Measurements from ENCODE around the gene SPX.

- TF ChIP-seq, protein P1, sequence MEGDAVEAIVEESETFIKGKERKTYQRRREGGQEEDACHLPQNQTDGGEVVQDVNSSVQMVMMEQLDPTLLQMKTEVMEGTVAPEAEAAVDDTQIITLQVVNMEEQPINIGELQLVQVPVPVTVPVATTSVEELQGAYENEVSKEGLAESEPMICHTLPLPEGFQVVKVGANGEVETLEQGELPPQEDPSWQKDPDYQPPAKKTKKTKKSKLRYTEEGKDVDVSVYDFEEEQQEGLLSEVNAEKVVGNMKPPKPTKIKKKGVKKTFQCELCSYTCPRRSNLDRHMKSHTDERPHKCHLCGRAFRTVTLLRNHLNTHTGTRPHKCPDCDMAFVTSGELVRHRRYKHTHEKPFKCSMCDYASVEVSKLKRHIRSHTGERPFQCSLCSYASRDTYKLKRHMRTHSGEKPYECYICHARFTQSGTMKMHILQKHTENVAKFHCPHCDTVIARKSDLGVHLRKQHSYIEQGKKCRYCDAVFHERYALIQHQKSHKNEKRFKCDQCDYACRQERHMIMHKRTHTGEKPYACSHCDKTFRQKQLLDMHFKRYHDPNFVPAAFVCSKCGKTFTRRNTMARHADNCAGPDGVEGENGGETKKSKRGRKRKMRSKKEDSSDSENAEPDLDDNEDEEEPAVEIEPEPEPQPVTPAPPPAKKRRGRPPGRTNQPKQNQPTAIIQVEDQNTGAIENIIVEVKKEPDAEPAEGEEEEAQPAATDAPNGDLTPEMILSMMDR (IDR thresholded peaks at IDR 0.05): no peak
- no peak for TF ChIP-seq POLR2A (IDR thresholded peaks at IDR 0.05)
Observed at GRCh38 chr12:21551841-21552465, 25.9 kb downstream of the SPX start.

Data from lower leg skin (tissue), 3 donors.